NT2/D1 (cell line): ENCODE data around the gene IGHMBP2.

Source experiments
- SUZ12 ChIP-seq: IDR thresholded peaks from 2 replicates; pipeline ENCODE4 v1.6.1; 2011; ENCODE audit not compliant: insufficient read length, insufficient read depth; ENCODE audit errors: extremely low read depth
- YY1 ChIP-seq: IDR thresholded peaks from 2 replicates; pipeline ENCODE4 v1.6.1; 2011; ENCODE audit not compliant: insufficient read length, insufficient read depth
- ZNF274 ChIP-seq: IDR thresholded peaks from 2 replicates; pipeline ENCODE4 v1.6.1; 2011; ENCODE audit warnings: mild to moderate bottlenecking, low read depth, low read length

GRCh38 chr11:68872216-68873003 is 31.3 kb upstream of the IGHMBP2 start:
- TF ChIP-seq ZNF274, result no peak
- TF ChIP-seq SUZ12, result no peak
- no peak for TF ChIP-seq YY1
